Superior temporal gyrus (tissue), 1 donor: ENCODE measurements around the gene SLC39A9.

ENCODE experiments used
- DNase-seq: peaks from one replicate; pipeline ENCODE4 v3.0.0-alpha.2; 2016; ENCODE audit errors: extremely low spot score

Gene SLC39A9

GRCh38 chr14:69499436-69499835, 100.9 kb downstream of the SLC39A9 start:
- DNase-seq = no peak

- no peak for DNase-seq
These were observed 101.6 kb downstream of the SLC39A9 start for GRCh38 chr14:69500096-69500495.

- DNase-seq = no peak
These were observed 102.2 kb downstream of the SLC39A9 start for GRCh38 chr14:69500736-69501135.

- DNase-seq = peak; percentile 70
These were observed 102.9 kb downstream of the SLC39A9 start for GRCh38 chr14:69501423-69501838.

GRCh38 chr14:69504775-69505174, 106.3 kb downstream of the SLC39A9 start:
- no peak for DNase-seq

- DNase-seq = no peak
These were observed 107.1 kb downstream of the SLC39A9 start for GRCh38 chr14:69505338-69506240.

- no peak for DNase-seq
These were observed 107.7 kb downstream of the SLC39A9 start for GRCh38 chr14:69506241-69506595.
